Measurements from ENCODE around the gene CPED1.

DNA sequence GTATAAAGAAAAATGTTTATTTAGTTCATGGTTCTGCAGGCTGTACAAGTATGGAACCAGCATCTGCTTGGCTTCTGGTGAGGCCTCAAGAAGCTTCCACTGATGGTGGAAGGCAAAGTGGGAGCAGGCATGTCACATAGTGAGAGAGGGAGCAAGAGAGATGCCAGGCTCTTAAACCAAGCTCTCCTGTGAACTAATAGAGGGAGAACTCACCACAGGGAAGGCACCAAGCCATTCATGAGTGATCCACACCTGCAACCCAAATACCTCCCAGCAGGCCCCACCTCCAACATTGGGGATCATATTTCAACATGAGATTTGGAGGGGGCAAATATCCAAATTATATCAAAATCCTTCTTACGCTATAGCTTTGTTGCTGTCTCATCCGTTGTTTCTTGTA, 113.1 kb downstream of the CPED1 start:
- no peak for TF ChIP-seq POLR2A (IDR thresholded peaks at IDR 0.05)
- TF ChIP-seq, protein P1, sequence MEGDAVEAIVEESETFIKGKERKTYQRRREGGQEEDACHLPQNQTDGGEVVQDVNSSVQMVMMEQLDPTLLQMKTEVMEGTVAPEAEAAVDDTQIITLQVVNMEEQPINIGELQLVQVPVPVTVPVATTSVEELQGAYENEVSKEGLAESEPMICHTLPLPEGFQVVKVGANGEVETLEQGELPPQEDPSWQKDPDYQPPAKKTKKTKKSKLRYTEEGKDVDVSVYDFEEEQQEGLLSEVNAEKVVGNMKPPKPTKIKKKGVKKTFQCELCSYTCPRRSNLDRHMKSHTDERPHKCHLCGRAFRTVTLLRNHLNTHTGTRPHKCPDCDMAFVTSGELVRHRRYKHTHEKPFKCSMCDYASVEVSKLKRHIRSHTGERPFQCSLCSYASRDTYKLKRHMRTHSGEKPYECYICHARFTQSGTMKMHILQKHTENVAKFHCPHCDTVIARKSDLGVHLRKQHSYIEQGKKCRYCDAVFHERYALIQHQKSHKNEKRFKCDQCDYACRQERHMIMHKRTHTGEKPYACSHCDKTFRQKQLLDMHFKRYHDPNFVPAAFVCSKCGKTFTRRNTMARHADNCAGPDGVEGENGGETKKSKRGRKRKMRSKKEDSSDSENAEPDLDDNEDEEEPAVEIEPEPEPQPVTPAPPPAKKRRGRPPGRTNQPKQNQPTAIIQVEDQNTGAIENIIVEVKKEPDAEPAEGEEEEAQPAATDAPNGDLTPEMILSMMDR (IDR thresholded peaks at IDR 0.05): no peak

Measured in body of pancreas (tissue), 4 donors.